ENCODE results near the gene FAM151A.

The FAM151A gene

DNA sequence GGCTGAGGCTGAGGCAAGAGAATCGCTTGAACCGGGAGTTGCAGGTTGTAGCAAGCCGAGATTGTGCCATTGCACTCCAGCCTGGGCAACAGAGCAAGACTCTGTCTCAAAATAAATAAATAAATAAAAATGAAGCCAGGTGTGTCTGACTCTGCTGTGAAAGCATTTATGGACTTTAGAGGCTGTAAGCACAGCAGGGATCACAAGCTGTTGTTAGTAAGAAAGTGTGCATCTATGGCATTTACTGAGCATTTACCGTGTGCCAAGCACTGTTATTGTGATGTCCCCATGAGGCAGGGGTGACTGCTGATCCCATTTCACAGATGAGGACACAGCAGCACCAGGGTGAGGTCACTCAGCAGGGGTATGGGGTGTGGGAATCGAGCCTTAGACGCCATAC is 20.1 kb downstream of the FAM151A start:
- no peak for DNase-seq

DNA sequence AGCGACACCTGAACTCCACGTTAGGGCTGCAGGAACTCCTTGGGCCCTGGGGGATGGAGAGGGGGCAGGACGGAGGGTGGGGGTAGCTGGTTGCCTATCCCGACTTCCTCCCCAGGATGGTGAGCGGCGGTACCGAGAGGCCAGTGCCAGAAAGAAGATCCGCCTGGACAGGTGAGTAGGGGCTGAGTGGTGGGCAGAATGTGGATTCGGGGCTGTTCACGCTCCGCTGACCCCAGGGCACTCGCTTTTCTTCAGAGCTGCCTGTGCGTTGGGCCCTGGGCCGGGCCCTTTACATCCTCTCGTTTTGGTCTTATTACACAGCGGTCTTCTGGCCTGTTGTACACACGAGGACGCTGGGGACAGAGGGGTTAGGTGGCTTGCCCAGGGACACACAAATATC is 20.8 kb downstream of the FAM151A start:
- DNase-seq, result no peak

DNA sequence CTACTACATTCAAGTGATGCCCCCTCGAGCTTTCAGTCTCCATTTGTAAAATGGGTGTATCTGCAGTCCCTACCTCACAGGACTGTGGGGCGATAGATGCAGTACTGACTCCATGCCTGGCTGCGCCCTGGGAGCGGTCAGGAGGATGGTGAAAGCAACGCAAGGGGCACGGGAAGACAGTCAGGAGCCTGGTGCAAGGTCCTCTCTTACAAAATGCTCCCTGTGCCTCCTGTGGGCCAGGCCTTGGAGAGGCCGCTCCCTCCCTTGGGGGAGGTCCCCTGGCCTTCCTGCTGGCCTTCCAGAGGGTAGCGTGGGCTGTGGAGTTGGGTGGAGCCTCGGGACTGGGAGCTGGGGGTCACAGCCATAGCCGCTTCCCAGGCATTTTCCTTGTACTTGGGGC is 21.6 kb downstream of the FAM151A start:
- DNase-seq, result no peak

DNA sequence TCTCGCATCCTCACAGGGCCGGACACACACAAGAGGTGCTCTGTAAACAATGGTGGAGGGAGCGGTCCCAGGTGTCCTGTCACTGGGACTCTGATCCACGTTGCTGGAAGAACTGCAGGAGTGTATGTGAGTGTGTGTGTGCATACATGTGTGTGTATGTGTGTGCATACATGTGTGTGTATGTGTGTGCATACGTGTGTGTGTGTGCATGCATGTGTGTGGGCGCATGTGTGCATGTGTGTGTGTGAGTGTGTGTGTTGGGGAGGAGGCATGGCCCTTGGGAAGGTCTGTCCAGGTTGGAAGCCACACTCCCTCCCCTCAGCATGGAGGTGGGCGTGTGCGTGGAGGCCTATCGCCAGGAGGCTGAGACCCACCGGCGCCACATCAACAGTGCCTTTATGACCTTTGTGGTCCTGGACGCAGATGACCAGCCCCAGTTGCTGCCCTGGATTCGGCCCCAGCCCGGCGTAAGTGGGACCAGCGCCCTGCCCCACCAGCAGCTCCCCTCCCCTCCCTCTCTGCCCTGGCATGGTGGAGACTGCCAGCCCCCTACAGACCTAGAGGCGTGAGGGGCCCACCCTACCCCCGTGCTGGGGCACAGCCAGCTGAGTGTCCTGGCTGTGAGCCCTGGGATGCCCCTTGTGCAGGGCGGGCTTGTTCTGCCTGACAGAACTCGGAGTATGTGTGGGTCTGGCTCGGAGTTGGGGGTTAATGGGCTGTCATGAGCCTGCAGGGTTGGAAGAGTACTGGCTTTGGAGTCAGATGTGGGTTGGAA is 22.2 kb downstream of the FAM151A start:
- DNase-seq, result no peak

DNA sequence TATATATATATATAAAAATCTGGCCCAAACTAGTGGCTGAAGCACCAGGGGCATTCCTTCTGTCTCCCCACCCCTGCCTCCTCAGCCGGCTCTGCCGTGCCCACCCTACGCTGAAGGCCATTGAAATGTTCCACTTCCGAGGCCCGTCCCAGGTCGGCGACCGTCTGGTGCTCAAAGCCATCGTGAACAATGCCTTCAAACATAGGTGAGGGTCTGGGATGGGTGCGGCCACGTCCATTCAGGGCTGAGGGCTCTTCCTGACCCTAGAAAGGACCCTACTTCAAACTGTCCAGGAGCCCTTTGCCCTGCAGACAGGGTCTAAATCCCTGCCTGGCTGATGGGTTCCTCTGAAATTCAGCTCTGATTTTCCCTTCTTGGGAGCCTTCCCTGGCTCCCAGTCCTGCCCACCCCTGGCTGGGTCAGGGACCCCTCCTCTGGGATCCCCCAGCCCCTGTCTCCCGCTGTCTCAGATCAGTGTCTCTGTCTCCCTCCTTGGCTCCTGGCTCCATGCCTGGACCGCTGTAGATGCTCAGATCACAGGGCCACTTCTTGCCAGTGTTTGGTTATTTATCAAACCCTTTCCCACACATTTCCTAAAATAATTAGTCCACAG is 24.0 kb downstream of the FAM151A start:
- DNase-seq, result no peak

DNA sequence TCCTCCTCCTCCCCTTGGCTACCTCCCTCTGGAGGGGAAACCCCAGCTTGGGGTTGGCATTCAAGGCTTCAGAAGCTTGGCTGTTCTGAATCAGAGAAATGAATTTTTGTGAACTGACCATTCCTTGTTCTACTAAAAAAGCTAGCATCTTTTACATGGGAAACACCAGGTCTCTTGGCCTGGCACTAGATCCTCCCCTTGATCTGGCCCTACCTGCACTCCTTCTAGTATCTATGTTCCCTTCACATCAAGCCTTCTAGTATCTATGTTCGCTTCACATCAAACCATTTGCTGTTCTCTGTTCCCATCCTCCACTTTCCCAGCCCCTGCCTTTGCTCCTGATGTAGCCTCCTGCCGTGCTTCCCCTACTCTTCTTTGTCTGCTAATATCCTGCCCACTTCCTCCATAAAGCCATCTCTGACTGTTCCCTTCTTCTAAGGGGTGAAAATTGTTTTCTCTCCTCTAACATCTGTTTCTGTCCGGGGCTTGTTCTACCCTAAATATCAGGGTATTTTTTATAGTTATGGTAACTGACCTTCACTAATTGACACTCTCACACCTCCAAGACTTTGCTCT is 25.8 kb downstream of the FAM151A start:
- no peak for DNase-seq

DNA sequence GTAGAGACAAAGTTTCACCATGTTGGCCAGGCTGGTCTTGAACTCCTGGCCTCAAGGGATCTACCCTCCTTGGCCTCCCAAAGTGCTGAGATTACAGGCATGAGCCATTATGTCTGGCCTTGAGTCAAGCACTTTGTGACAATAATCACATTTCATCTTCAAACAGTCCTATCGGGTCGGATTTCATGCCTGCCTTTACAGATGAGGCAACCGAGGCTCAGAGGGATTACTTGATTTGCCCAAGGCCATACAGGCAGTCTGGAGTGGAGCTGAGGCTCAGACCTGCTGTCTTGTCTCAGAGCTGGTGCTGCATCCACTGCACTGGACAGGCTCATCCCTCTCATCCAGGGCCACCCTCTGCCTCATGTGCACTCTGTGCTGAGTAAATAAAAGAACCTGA is 26.6 kb downstream of the FAM151A start:
- DNase-seq, result no peak

DNA sequence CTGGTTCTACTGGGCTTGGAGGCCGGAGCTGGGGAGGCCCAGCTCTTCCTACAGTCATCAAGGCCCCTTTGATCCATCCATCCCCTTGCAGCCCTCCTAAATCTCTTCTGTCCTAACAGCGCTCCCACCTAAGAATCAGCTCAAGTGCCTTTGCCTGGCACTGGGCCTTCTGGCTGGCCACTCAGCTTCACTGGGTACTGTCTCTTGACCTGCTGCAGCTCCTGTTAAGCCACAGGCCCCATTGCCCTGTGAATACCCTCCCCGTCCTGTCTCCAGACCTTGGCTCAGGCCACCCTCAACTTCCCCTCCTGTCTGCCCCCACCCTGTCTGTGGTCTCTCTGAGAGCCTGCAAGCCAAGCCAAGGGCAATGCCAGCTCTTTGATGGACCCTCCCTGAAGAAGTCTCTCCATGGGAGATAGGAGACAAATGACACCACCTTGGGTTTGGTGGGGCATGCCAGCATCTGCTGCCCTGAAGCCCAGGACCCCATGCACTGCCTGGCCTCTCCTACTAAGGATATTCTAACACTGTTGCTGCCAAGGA is 27.3 kb downstream of the FAM151A start:
- DNase-seq, result no peak

DNA sequence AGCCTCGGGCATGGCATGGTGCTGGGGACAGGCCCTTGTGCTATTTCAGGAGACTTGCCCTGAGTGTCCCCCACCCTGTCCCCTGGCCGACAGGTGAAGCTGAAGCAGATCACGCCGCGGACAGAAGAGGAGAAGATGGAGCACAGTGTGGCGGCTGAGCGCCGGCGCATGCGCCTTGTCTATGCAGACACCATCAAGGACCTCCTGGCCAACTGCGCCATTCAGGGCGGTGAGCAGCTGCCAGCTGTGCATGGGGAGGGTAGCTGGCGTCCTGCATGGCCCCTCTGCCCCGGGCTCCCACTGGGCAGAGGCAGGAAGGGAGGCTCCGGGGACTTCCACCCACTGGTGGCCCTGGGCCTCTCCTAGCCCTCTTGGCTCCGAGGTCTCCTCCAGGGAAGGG is 28.9 kb downstream of the FAM151A start:
- no peak for DNase-seq

DNA sequence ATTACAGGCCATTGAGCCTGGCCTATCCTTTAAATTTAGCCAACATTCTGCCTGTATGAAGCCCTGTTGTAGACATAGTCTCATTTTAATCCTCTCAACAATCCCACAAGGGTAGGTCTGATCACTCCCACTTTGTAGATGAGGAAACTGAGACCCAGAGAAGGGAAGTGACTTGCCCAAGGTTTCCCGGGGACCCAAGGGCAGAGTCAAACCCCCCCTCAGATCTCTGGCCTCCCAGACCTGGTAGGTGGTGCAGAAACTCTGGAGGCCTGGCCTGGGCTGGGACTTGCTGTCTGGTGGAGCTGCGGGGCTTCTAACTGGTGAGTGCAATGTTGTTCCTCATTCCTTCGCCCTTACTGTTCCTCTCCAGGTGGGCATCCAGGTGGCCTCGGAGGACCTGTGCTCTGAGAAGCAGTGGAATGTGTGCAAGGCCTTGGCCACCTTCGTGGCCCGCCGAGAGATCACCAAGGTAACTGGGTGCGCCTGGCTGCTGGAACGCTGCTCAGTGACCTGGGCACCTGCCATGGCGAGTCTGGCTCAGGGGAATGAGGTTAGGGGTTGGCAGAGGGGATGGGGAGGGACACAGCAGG is 29.7 kb downstream of the FAM151A start:
- DNase-seq, result no peak

DNA sequence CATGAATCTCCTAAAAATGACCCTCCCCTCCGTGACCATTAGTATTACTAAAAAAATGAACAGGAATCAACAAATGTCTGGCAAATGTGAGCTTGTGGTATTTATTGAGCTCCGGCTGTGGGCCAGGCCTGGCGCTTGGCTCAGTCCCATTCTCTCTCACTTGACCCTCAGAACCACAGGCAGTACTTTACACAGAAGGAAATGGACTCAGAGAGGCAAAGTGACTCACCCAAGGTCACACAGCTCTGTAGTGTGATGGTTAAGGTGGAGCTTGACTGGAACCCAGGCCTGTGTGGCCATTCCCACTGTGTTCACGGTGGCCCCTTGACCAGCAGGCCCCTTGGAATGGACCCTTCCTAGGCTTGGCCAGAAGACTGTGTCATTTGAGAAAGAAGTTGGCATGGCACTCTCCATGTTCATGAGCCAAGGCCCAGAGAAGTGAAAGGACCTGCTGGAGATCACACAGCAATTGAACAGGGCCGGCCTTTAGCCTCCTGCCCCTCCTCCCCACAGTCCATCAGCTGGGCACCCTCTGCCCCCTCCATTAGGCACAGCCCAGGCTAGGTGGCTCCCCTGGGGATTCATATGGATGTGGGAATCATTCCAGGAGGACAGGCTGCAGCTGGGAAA is 32.1 kb downstream of the FAM151A start:
- DNase-seq, result no peak

DNA sequence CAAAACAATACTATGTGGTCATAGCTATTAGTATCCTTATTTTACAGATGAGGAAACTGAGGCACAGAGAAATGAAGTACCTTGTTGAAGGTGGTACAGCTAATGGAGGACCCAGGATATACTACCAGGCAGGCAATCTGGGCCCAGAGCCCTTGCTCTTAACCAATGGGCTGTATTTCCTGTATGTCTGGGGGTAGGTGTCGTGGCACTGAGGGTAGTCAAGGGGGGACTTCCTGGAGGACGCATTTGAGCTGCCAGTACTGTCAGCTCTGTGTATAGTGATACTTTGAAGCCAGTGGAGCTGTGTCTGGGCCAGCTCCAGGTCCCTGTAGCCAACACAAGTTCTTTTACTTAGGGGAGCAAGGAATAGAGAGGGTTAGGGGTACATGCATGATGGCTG is 34.9 kb downstream of the FAM151A start:
- no peak for DNase-seq

DNA sequence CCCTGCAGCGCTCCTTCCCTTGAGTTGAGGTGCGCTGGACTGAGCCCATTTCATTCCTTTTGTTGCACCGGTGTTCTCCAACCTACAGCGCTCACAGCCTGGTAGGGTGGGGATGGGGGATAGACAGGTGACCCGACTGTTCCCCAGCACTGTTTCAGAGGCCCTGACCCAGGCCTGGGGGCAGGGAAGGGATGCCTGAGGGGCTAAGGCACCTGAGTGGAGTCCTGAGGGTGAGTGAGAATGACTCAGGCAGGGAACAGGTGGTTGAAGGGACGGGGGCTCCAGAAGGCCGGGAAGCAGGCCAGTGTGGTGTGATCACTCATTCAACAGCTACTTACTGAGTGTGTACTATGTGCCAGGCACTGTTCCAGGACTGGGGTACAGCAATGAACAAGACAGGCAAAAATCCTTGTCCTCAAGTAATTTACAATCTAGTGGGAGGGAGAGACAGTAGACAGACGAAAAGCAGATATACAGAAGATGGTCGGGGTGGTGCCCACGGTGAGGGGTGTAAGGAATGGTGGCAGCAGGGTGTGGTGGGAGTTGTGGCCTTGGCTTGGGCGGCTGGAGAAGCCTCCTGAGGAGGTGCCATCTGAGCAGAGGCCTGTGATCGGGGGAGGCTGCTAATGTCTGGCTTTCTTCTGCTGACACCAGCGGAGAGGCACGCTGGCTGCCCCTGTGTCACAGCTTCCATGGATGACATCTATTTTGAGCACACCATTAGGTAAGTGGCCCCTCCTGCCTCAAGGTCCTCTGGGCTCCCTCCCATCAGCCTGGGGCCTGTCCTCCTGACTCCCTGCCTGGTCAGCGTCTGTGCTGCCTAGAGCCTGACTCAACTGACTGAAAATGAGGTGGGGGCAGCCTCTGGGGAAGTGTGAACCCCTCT is 37.9 kb downstream of the FAM151A start:
- no peak for DNase-seq

DNA sequence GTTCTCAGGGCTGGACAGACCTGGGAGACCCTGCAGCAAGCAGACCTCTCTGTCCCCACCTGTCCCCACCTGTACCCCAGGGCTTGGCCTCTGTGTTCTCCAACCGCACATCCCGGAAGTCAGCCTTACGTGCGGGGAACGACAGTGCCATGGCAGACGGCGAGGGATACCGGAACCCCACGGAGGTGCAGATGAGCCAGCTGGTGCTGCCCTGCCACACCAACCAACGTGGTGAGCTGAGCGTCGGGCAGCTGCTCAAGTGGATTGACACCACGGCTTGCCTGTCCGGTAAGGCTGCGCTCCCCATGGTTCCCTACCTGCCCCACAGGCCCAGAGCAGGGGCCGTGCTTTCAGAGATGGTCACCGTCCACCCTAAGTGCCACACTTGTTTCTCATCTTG is 38.8 kb downstream of the FAM151A start:
- no peak for DNase-seq

DNA sequence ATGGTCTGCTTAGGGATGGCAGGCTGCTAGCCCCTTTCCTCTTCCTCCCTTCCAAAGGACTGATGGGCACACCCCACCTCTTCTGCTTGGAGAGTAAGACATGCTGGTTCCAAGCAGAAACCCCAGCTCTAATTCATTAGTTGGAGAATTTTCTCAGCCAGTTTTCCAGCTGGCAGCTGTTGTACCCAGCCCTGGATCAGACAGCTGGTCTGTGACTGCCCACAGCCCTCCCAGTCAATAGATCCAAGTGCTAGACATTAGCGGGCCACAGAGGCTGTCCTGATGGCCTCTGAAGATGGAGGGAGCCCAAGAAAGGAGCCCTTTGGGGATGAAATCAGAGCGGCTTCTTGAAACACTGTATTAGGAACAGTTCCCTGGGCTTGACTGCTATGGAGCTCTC is 39.5 kb downstream of the FAM151A start:
- DNase-seq, result no peak

DNA sequence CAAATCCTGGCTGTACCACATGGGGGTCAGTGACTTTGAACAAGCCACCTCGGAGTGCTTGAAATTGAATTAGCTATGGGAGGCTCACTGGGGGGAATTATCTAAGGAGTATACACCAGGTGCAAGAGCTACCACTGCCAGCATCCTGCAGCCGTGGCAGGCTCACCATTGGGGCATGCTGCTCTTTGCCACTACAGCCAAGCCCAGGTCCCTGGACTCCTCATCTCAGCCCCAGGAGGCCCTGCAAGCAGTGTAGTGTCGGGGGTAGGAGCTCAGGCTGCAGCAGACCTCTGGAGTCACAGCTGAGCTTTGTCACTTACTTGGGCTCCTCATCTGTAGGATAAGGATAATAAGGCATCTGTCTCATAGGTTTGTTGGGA is 40.0 kb downstream of the FAM151A start:
- no peak for DNase-seq

DNA sequence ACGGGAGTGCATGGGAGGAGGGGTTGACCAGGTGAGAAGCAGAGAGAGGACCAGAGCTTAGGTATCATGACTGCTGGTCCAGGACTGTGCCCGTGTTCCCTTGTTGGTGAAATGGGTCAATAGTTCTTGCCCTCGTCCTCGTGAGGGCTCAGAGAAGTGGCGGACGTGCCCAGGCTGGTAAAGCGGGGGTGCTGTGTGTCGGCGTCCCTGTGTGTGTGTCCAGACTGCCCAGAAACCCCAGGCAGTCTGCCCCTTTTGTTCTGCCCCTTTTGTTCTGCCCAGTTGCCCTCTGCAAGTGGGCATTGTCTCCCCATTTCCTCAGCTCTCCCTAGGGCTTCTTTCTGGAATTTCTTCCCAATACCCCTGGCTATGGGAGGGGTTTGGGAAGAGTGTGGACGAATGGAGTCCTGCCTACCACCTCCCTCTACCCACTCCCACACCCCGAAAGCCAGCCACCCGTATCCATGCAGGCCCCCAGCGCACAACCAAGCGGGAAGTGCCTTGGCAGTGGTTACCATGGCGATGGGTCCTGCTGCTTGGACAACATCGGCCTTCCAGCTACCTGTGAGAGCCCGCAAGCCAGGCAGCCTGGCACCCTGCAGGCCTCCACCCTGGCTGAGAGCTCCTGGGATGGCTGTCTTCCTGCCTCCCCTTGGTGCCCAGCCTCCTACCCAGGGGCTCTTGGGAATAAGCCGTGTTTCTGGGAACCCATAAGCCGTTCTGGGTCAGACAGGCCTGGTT is 40.6 kb downstream of the FAM151A start:
- DNase-seq, result no peak

DNA sequence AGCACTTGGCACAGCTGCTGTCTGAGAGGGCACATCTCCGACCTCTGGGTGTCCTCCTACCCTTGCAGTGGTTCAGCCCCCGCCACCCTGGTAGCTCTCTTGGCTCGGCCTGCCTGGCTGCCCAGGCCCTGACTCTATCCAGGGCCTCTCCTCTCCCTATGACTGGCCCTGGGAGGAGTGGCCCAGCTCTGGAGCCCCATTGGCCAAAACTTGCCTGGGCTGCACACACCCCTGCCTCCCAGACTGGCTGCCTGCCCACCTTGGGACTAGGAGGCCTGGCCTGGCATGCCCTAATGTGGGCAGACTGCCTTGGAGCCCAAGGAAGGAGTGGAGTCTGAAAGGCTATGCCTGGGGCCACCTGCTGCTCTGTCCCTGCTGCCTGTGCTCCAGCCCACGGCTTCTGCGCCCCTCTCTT is 41.7 kb downstream of the FAM151A start:
- DNase-seq, result no peak

DNA sequence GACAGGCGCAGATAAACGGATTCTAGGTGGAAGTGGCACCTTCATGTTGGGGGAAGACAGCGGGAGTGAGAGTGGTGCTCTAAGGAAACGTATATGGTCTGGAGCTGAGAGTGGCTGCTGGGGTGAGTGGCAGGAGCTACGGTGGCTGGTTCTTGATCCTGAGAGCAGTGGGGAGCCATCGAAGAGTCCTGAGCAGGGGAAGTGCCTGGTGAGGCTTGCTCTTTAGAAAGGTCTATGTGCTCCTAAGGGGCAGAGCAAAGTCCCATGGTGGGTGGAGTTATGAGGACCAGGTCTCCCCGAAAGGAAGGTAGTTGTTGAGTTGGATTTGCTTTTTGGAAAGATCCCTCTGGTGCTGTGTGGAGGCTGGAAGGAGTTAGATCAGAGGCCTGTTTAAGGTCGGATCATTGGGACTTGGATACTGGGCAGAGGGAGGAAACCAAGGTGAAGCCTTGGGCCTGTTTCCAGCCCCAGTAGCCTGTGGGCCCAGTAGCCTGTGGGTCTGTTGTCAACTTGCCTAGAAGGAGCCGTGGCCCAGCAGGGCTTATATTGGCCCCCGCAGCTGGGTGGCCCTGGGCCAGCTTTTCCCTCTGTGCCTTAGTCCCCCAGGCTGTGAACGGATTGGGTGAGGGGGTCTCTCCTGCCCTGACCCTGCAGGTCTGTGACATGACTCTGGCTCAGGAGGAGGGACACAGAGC is 42.3 kb downstream of the FAM151A start:
- DNase-seq, result no peak

DNA sequence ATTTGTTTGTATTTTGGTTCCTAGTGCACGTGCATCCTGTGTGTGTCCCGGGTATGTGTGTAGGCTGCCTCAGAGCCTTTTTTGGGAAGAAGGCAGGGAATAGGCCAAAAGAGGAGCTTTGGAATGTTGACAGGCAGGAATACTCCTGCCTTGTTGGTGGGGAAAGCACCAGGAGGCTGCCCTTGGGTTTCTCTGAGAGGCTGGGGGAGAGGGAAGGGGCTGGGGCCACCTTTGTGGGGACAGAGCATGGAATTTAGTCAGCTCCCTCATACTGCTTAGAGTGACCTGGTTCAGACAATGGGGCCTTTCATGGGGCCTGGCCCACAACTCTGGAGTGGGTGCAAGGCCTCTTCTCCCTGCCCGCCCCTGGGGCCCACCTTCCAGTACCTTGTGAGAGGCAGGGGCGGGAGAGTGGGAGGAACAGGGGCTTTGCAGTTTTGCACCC is 44.0 kb downstream of the FAM151A start:
- DNase-seq, result no peak

DNA sequence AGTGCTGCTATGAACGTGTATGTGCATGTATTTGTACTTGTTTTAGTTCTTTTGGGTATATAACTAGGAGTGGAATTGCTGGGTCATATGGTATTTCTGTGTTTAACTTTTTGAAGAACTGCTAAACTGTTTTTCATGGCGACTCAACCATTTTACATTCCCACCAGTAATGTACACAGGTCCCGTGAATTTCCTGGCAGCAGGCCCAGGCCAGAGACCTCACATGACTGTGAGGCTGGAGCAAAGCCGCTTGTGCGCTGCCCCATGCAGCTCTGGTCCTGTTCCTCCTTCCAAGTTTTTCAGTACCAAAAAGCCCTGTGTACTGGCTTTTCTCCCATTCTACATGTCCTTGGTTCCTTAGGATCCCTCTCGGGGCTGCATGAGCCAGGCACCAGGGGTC is 45.7 kb downstream of the FAM151A start:
- no peak for DNase-seq
